Tibial artery (tissue), 4 donors: ENCODE measurements around the gene LHPP.
"Not testable (repeated sequence)": the region's sequence is repeated elsewhere in the genome, so short reads cannot be mapped to it uniquely, and the experiment has no call there.

Experiments used
- DNase-seq, 2 donors: peaks; one replicate each; pipeline ENCODE4 v3.0.0-alpha.2; 2019
- H3K27ac ChIP-seq, 2 donors: fragments of 200-600 bp; sonication (generic) in 1 of 2; 1 replicate in 1 of 2; 2 replicates in 1 of 2; pipeline ENCODE4 v1.5.1; 2018 to 2019; ENCODE audit warnings: mild to moderate bottlenecking in 1 of 2
- H3K27me3 ChIP-seq, 2 donors: fragments of 200-600 bp; sonication (generic) in 1 of 2; one replicate each; pipeline versions ENCODE4 v1.5.1 to v1.6.0; 2016 to 2019
- H3K36me3 ChIP-seq, 3 donors: fragments of 200-600 bp; sonication (generic) in 2 of 3; one replicate each; pipeline ENCODE4 v1.5.1; 2016 to 2019; ENCODE audit warnings: mild to moderate bottlenecking in 2 of 3
- H3K4me1 ChIP-seq, 4 donors: fragments of 200-600 bp; sonication (generic) in 2 of 4; 1 replicate in 3 of 4; 2 replicates in 1 of 4; pipeline ENCODE4 v1.5.1; 2016 to 2019
- H3K4me3 ChIP-seq, 2 donors: fragments of 200-600 bp; sonication (generic) in 1 of 2; 1 replicate in 1 of 2; 2 replicates in 1 of 2; pipeline ENCODE4 v1.5.1; 2018 to 2019; ENCODE audit warnings: mild to moderate bottlenecking in 2 of 2
- H3K9me3 ChIP-seq, 3 donors: fragments of 200-600 bp; sonication (generic) in 1 of 3; one replicate each; pipeline ENCODE4 v1.5.1; 2016 to 2019
- CTCF ChIP-seq, 2 experiments: fragments of 200-600 bp in 1 of 2; fragments of 450-650 bp in 1 of 2; IDR thresholded peaks; one replicate each; pipeline ENCODE4 v1.5.1; 2017 to 2019; ENCODE audit warnings: antibody characterized with exemption in 2 of 2, mild to moderate bottlenecking in 1 of 2, moderate library complexity in 1 of 2
- intact Hi-C: fragments of 100-400 bp; cut with DNase I; formaldehyde crosslinking; loops from one replicate; pipeline ENCODE4 v1.15.0; 2023; ENCODE audit warnings: low total_unique reads

The LHPP gene

GRCh38 chr10:124607693-124608092 is 146.1 kb downstream of the LHPP start:
- intact Hi-C loops, result no loop called here
- no peak overlapping the region for H3K4me3 ChIP-seq
- no peaks in the 10 kb centered on the region for H3K36me3 ChIP-seq
- TF ChIP-seq CTCF (IDR thresholded peaks at IDR 0.05), result no peak
- no peak overlapping the region for H3K27ac ChIP-seq
- H3K9me3 ChIP-seq, result no peaks in the 10 kb centered on the region
- DNase-seq, result no peak
- H3K4me1 ChIP-seq, result peaks cover 0 to 2% (median under 1%) of the 10 kb centered on the region in 4 donors
- no peaks in the 10 kb centered on the region for H3K27me3 ChIP-seq

GRCh38 chr10:124608093-124608721 is 146.6 kb downstream of the LHPP start:
- no peak overlapping the region for H3K4me3 ChIP-seq
- H3K27me3 ChIP-seq, result no peaks in the 10 kb centered on the region
- H3K9me3 ChIP-seq, result no peaks in the 10 kb centered on the region
- peaks cover 0 to 7% (median 3%) of the 10 kb centered on the region in 4 donors for H3K4me1 ChIP-seq
- TF ChIP-seq CTCF (IDR thresholded peaks at IDR 0.05), result no peak
- intact Hi-C loops, result no loop called here
- H3K27ac ChIP-seq, result no peak overlapping the region
- DNase-seq, result no peak
- no peaks in the 10 kb centered on the region for H3K36me3 ChIP-seq

- Histone ChIP-seq H3K27me3 (no peaks in the 10 kb centered on the region), H3K9me3 (no peaks in the 10 kb centered on the region), H3K36me3 (no peaks in the 10 kb centered on the region), H3K4me1 (peaks cover 0 to 10% (median 3%) of the 10 kb centered on the region in 4 donors), H3K27ac (no peak overlapping the region), H3K4me3 (no peak overlapping the region)
- DNase-seq, result no peak
- TF ChIP-seq CTCF (IDR thresholded peaks at IDR 0.05), result no peak
- intact Hi-C loops, result no loop called here
These were observed 148.1 kb downstream of the LHPP start for GRCh38 chr10:124609698-124610097.

- H3K4me1 ChIP-seq, result peaks cover 0 to 10% (median 3%) of the 10 kb centered on the region in 4 donors
- H3K27ac ChIP-seq, H3K9me3 ChIP-seq, H3K27me3 ChIP-seq, DNase-seq, intact Hi-C loops, H3K36me3 ChIP-seq, H3K4me3 ChIP-seq: not testable (repeated sequence)
These were observed 148.6 kb downstream of the LHPP start for GRCh38 chr10:124610186-124610585.

- H3K36me3 ChIP-seq, DNase-seq, H3K4me3 ChIP-seq, H3K27me3 ChIP-seq, intact Hi-C loops, H3K27ac ChIP-seq, H3K9me3 ChIP-seq: not testable (repeated sequence)
- H3K4me1 ChIP-seq, result peaks cover 0 to 10% (median 3%) of the 10 kb centered on the region in 4 donors
These were observed 149.2 kb downstream of the LHPP start for GRCh38 chr10:124610851-124611250.

- no peak for TF ChIP-seq CTCF (IDR thresholded peaks at IDR 0.05)
- Histone ChIP-seq H3K27me3 (no peaks in the 10 kb centered on the region), H3K4me3 (no peak overlapping the region), H3K36me3 (peaks cover 0 to 7% (median 3%) of the 10 kb centered on the region in 3 donors), H3K4me1 (peaks cover 0 to 10% (median 3%) of the 10 kb centered on the region in 4 donors), H3K9me3 (no peaks in the 10 kb centered on the region), H3K27ac (no peak overlapping the region)
- intact Hi-C loops, result no loop called here
- no peak for DNase-seq
These were observed 150.1 kb downstream of the LHPP start for GRCh38 chr10:124611738-124612137.
